Measurements from ENCODE around the gene GRM1.

Gene GRM1

GRCh38 chr6:146028851-146029572 is at the start of gene GRM1:
Gene GRM1 (plus strand): TSS chr6:146029062. CDS start chr6:146029518, 456 bp downstream.
- peak in 1 of 2 experiments; percentile 0 for DNase-seq

- no peak for DNase-seq
Measured at GRCh38 chr6:146009338-146009737, 19.5 kb upstream of the GRM1 start.

- no peak for DNase-seq
Measured at GRCh38 chr6:146014233-146014632, 14.6 kb upstream of the GRM1 start.

GRCh38 chr6:146017672-146018071 is 11.2 kb upstream of the GRM1 start:
- no peak for DNase-seq

- DNase-seq = no peak
Measured at GRCh38 chr6:146026873-146027272, 2.0 kb upstream of the GRM1 start.

GRCh38 chr6:146027586-146028251 is 1.1 kb upstream of the GRM1 start:
- DNase-seq = peak; percentile 30 to 63

GRCh38 chr6:146028252-146028795 is 538 bp upstream of the GRM1 start:
- no peak for DNase-seq

- DNase-seq = no peak
Measured at GRCh38 chr6:146029573-146030184, 817 bp downstream of the GRM1 start.

GRCh38 chr6:146032387-146032786 is 3.5 kb downstream of the GRM1 start:
- no peak for DNase-seq

GRCh38 chr6:146040360-146040759 is 11.5 kb downstream of the GRM1 start:
- no peak for DNase-seq

GRCh38 chr6:146041282-146041681 is 12.4 kb downstream of the GRM1 start:
- peak in 1 of 2 experiments; percentile 12 for DNase-seq

GRCh38 chr6:146047371-146047770 is 18.5 kb downstream of the GRM1 start:
- no peak for DNase-seq

GRCh38 chr6:146050168-146050567 is 21.3 kb downstream of the GRM1 start:
- DNase-seq = no peak

- no peak for DNase-seq
Measured at GRCh38 chr6:146056506-146056905, 27.6 kb downstream of the GRM1 start.

- DNase-seq = no peak
Measured at GRCh38 chr6:146065690-146066089, 36.8 kb downstream of the GRM1 start.

GRCh38 chr6:146066506-146066905 is 37.6 kb downstream of the GRM1 start:
- DNase-seq = no peak

GRCh38 chr6:146071781-146072180 is 42.9 kb downstream of the GRM1 start:
- DNase-seq = no peak

GRCh38 chr6:146077992-146078391 is 49.1 kb downstream of the GRM1 start:
- no peak for DNase-seq

- DNase-seq = no peak
Measured at GRCh38 chr6:146087386-146087785, 58.5 kb downstream of the GRM1 start.

GRCh38 chr6:146090474-146090873 is 61.6 kb downstream of the GRM1 start:
- no peak for DNase-seq

GRCh38 chr6:146092961-146093686 is 64.3 kb downstream of the GRM1 start:
- DNase-seq = no peak

GRCh38 chr6:146095481-146095880 is 66.6 kb downstream of the GRM1 start:
- DNase-seq = no peak

GRCh38 chr6:146097586-146097985 is 68.7 kb downstream of the GRM1 start:
- DNase-seq = no peak
